RWPE2 (cell line): ENCODE data around the gene FAM185A.
A peak's percentile ranks its signal among the peaks of the same experiment; 100 is the strongest.

Source experiments
- ATAC-seq: fragments of 200-7000 bp; cut with Tn5 transposase; 3 replicates; pipeline ENCODE4 v1.9.1; 2021; ENCODE audit warnings: low read depth
- DNase-seq: peaks from one replicate; pipeline ENCODE4 v3.0.0-alpha.2; 2020; ENCODE audit warnings: low spot score
- H3K27ac ChIP-seq: fragments of 450-650 bp; 2 replicates; pipeline ENCODE4 v1.5.1; 2017; ENCODE audit warnings: mild to moderate bottlenecking; ENCODE audit not compliant: poor library complexity, severe bottlenecking
- H3K27me3 ChIP-seq: fragments of 250-450 bp; sonication (Bioruptor Pico); 2 replicates; pipeline ENCODE4 v1.5.1; 2021; ENCODE audit warnings: mild to moderate bottlenecking, moderate library complexity; ENCODE audit not compliant: insufficient read depth, poor library complexity, severe bottlenecking
- H3K36me3 ChIP-seq: fragments of 250-450 bp; sonication (Bioruptor Pico); 2 replicates; pipeline ENCODE4 v1.5.1; 2020; ENCODE audit warnings: low read depth, mild to moderate bottlenecking, moderate library complexity
- H3K4me1 ChIP-seq: fragments of 250-450 bp; sonication (Bioruptor Pico); 2 replicates; pipeline ENCODE4 v1.5.1; 2021; ENCODE audit warnings: mild to moderate bottlenecking, moderate library complexity; ENCODE audit not compliant: insufficient read depth, poor library complexity, severe bottlenecking
- H3K4me3 ChIP-seq: fragments of 250-450 bp; sonication (Bioruptor Pico); 2 replicates; pipeline ENCODE4 v1.5.1; 2021; ENCODE audit warnings: mild to moderate bottlenecking, moderate library complexity; ENCODE audit not compliant: severe bottlenecking
- H3K9me3 ChIP-seq: fragments of 250-450 bp; sonication (Bioruptor Pico); 2 replicates; pipeline ENCODE4 v1.5.1; 2021; ENCODE audit warnings: mild to moderate bottlenecking, moderate library complexity; ENCODE audit not compliant: severe bottlenecking
- TF ChIP-seq, protein P1 (sequence below): fragments of 450-650 bp; IDR thresholded peaks from one replicate; pipeline ENCODE4 v1.5.1; 2017; ENCODE audit warnings: mild to moderate bottlenecking, moderate library complexity; ENCODE audit not compliant: poor library complexity, severe bottlenecking

Gene FAM185A

DNA sequence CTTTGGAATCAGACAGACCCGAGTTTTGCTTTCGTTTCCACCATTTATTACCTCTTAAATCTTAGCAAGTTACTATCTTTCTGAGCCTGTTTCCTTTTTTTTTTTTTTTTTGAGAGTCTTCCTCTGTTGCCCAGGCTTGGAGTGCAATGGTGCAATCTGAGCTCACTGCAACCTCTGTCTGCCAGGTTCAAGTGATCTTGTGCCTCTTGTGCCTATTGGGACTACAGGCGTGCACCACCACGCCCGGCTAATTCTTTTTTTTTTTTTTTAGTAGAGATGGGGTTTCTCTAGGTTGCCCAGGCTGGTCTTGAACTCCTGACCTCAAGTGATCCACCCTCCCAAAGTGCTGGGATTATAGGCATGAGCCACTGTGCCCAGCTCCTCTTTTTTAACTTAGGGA, 84.5 kb downstream of the FAM185A start:
- Histone ChIP-seq H3K9me3 (no peaks in the 10 kb centered on the region), H3K27me3 (no peaks in the 10 kb centered on the region), H3K36me3 (no peaks in the 10 kb centered on the region), H3K27ac (no peak overlapping the region), H3K4me3 (no peak overlapping the region), H3K4me1 (peaks cover 27% of the 10 kb centered on the region)
- TF ChIP-seq, protein P1, sequence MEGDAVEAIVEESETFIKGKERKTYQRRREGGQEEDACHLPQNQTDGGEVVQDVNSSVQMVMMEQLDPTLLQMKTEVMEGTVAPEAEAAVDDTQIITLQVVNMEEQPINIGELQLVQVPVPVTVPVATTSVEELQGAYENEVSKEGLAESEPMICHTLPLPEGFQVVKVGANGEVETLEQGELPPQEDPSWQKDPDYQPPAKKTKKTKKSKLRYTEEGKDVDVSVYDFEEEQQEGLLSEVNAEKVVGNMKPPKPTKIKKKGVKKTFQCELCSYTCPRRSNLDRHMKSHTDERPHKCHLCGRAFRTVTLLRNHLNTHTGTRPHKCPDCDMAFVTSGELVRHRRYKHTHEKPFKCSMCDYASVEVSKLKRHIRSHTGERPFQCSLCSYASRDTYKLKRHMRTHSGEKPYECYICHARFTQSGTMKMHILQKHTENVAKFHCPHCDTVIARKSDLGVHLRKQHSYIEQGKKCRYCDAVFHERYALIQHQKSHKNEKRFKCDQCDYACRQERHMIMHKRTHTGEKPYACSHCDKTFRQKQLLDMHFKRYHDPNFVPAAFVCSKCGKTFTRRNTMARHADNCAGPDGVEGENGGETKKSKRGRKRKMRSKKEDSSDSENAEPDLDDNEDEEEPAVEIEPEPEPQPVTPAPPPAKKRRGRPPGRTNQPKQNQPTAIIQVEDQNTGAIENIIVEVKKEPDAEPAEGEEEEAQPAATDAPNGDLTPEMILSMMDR: no peak
- ATAC-seq (no peak), DNase-seq (no peak)

DNA sequence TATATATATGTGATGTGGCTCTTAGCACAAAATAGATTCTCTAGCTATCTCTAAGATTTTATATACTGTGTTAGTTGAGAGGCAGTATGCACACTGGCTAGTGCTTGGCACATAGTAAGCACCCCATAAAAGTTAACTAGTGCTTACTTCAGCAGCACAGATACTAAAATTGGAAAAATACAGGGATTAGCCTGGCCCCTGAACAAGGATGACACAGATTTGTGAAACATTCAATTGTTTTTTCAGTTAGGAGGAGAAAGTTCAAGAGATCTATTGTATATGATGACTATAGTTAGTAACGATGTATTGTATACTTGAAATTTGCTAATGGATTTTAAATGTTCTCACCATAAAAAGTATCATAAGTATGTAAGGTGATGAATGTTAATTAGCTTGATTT, 85.7 kb downstream of the FAM185A start:
- H3K27me3 ChIP-seq: no peaks in the 10 kb centered on the region
- ATAC-seq (0 out of 3 replicates have a peak, but pooled peaks have one; percentile 4), DNase-seq (no peak)
- H3K27ac ChIP-seq: peak overlapping the region; percentile 80
- H3K4me1 ChIP-seq: peaks cover 27% of the 10 kb centered on the region
- H3K4me3 ChIP-seq: no peak overlapping the region
- TF ChIP-seq, protein P1: no peak
- H3K36me3 ChIP-seq: no peaks in the 10 kb centered on the region
- H3K9me3 ChIP-seq: no peaks in the 10 kb centered on the region

- TF ChIP-seq, protein P1: no peak
- peak overlapping the region; percentile 80 for H3K27ac ChIP-seq
- no peaks in the 10 kb centered on the region for H3K27me3 ChIP-seq
- no peaks in the 10 kb centered on the region for H3K36me3 ChIP-seq
- no peak overlapping the region for H3K4me3 ChIP-seq
- H3K4me1 ChIP-seq: peaks cover 27% of the 10 kb centered on the region
- ATAC-seq (peak; percentile 92), DNase-seq (no peak)
- H3K9me3 ChIP-seq: no peaks in the 10 kb centered on the region
Observed at GRCh38 chr7:102834999-102835398, 86.2 kb downstream of the FAM185A start.

- no peaks in the 10 kb centered on the region for H3K9me3 ChIP-seq
- no peak for DNase-seq
- no peak overlapping the region for H3K4me3 ChIP-seq
- H3K27me3 ChIP-seq: no peaks in the 10 kb centered on the region
- TF ChIP-seq, protein P1: no peak
- peak; percentile 92 for ATAC-seq
- H3K4me1 ChIP-seq: peaks cover 27% of the 10 kb centered on the region
- H3K27ac ChIP-seq: peak overlapping the region; percentile 80
- no peaks in the 10 kb centered on the region for H3K36me3 ChIP-seq
Observed at GRCh38 chr7:102836191-102836919, 87.6 kb downstream of the FAM185A start.

DNA sequence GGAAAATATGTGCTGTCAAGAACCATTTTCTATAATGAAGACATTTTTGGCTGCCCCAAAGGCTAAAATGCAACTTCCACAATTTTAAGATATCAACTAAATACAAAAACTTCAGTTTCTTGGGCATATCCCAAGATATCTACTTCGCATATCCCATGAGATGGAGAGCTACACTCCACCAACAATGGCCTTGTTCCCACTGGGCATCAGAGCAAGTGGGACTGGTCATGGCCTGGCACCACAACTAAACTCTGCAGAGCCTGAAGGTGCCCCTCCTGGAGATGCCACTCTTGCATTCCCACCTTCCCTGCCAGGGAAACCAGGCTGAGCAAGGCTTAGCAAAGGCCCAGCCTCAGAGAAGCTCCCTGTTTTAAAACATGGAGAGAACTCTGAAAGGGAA, 88.2 kb downstream of the FAM185A start:
- Histone ChIP-seq H3K27me3 (no peaks in the 10 kb centered on the region), H3K9me3 (no peaks in the 10 kb centered on the region), H3K36me3 (no peaks in the 10 kb centered on the region), H3K27ac (peak overlapping the region; percentile 80), H3K4me3 (no peak overlapping the region), H3K4me1 (peaks cover 27% of the 10 kb centered on the region)
- TF ChIP-seq, protein P1: no peak
- DNase-seq: no peak
- ATAC-seq: no peak
